DOHH2 (cell line): ENCODE results near the gene MBD3.

Source experiments
- CTCF ChIP-seq: fragments of 200-600 bp; sonication (generic); IDR thresholded peaks from one replicate; pipeline ENCODE4 v1.5.1; 2014; ENCODE audit warnings: antibody characterized with exemption, mild to moderate bottlenecking, low read depth, low read length; ENCODE audit not compliant: poor library complexity, severe bottlenecking
- EZH2phosphoT487 ChIP-seq: fragments of 200-600 bp; sonication (generic); IDR thresholded peaks from 2 replicates; pipeline ENCODE4 v1.6.1; 2017; ENCODE audit warnings: borderline replicate concordance, mild to moderate bottlenecking, antibody characterized with exemption, low read length, moderate library complexity, mixed read lengths

- TF ChIP-seq CTCF (no peak), EZH2phosphoT487 (no peak)
Observed at GRCh38 chr19:1576242-1577089, 16.2 kb downstream of the MBD3 start.
